ENCODE measurements around the gene KDM8. TPM values are rescaled to one million over a fixed set of nuclear protein-coding genes. Genes with fewer than 3 reads are reported as not detected.

The KDM8 gene
- total RNA-seq, 8 experiments from 2014 or later, result 2.1 to 9.9 (median 4.9) TPM

DNA sequence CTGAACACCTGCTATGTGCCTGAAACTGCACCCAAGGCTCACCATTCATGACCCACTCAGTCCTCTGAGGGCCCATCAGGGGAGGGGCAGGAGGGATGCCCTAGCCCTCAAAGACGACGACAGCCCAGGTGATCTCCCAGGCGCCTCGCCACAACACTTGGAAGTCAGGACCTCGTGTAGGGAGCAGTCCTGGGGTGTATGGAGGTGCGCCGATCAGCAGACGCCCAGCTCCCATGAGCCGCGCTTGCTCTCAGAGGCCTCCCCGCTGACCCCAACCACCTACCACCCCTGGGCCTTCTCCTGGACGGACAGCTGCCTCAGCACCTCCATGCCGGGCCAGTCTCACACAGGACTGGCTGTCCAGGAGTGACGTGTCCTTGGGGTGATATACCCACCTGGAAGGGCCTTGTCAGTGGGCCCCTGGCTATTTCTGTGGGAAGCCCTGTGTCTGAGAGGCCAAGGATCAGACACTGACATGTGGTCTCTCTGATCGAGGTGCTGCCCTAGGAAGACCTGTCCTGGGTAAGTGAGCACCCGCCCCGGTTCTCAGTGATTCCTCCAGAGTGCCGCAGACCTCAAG, 26.7 kb downstream of the KDM8 start:
- no peak for ATAC-seq (replicated peaks in 6 of 8)
- in situ Hi-C loops (cut with MboI; ENCODE audit: low pct_unique_long_range_greater_than_20kb in 2 of 9, low sequenced_read_pairs in 9 of 9, unreplicated experiment in 9 of 9), result loop anchor here in 3 of 9 experiments (10.0 to 25.0 kb wide), 3 partner anchors 55 to 232 kb away; no protein-coding TSS in a partner anchor
- no peak overlapping the region for H3K4me3 ChIP-seq
- peaks cover 0 to 9% of the 10 kb centered on the region in 2 donors for H3K4me1 ChIP-seq (replicated peaks in 1 of 2)
- 87 to 100% (median 92%) methylated on average over 1 to 4 of the region's 18 CpGs; no CpG with 5 or more reads in 7 of the 10 experiments for WGBS, 10 experiments
- H3K27ac ChIP-seq, result peak overlapping the region in 1 of 2 donors; percentile 74

DNA sequence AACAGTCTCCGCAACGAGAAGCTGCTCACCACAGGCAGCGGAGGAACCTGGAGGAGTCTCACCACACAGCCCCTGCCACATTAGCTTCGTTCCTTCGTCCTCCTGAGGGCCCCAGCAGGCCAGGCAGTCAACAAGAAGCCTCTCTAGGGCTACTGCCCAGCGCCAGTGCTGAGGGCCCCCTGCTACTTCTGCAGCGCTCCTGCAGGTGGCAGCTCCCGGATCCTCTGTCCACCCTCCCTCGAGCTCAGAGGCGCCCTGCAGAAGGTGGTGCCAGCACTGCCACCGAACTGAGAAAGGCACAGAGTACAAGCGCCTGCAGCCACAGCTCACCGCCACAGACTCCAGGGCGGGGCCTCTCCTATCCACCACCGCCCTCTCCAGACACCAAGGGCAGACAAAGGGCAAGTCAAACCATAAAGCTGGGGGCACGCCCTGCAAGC, 27.3 kb downstream of the KDM8 start:
- H3K4me3 ChIP-seq, result no peak overlapping the region
- H3K27ac ChIP-seq, result no peak overlapping the region
- ATAC-seq (replicated peaks in 6 of 8), result peak in 1 of 8 experiments; percentile 37
- H3K4me1 ChIP-seq (replicated peaks in 1 of 2), result peaks cover 0 to 12% of the 10 kb centered on the region in 2 donors
- 74 to 100% (median 98%) methylated on average over 1 to 8 of the region's 16 CpGs; no CpG with 5 or more reads in 5 of the 10 experiments for WGBS, 10 experiments
- in situ Hi-C loops (cut with MboI; ENCODE audit: low pct_unique_long_range_greater_than_20kb in 2 of 9, low sequenced_read_pairs in 9 of 9, unreplicated experiment in 9 of 9), result loop anchor here in 3 of 9 experiments (10.0 to 25.0 kb wide), 3 partner anchors 54 to 232 kb away; no protein-coding TSS in a partner anchor

DNA sequence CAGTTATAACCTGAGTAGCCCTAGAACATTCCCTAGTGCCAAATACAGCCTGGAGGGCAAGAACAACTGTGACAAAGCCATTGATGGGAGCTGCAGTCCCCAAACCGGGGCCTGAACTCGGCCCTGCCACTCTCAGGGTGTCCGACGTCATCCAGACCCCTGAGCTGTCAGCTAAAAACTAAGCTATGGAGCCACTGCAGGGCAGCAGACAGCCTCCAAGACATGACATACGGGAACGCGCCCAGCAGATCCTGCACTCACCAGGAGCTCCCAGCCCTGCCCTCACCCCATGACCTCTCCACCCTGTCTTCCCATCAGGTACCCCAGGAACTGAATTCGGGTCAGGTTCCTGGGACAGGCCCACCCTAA, 28.4 kb downstream of the KDM8 start:
- Histone ChIP-seq H3K27ac (no peak overlapping the region), H3K4me1 (replicated peaks in 1 of 2) (peaks cover 0 to 12% of the 10 kb centered on the region in 2 donors), H3K4me3 (no peak overlapping the region)
- in situ Hi-C loops (cut with MboI; ENCODE audit: low pct_unique_long_range_greater_than_20kb in 2 of 9, low sequenced_read_pairs in 9 of 9, unreplicated experiment in 9 of 9), result loop anchor here in 3 of 9 experiments (10.0 to 25.0 kb wide), 3 partner anchors 53 to 231 kb away; no protein-coding TSS in a partner anchor
- WGBS, 10 experiments, result 40 to 100% (median 95%) methylated on average over 1 to 7 of the region's 8 CpGs; no CpG with 5 or more reads in 7 of the 10 experiments
- ATAC-seq (replicated peaks in 6 of 8), result no peak

DNA sequence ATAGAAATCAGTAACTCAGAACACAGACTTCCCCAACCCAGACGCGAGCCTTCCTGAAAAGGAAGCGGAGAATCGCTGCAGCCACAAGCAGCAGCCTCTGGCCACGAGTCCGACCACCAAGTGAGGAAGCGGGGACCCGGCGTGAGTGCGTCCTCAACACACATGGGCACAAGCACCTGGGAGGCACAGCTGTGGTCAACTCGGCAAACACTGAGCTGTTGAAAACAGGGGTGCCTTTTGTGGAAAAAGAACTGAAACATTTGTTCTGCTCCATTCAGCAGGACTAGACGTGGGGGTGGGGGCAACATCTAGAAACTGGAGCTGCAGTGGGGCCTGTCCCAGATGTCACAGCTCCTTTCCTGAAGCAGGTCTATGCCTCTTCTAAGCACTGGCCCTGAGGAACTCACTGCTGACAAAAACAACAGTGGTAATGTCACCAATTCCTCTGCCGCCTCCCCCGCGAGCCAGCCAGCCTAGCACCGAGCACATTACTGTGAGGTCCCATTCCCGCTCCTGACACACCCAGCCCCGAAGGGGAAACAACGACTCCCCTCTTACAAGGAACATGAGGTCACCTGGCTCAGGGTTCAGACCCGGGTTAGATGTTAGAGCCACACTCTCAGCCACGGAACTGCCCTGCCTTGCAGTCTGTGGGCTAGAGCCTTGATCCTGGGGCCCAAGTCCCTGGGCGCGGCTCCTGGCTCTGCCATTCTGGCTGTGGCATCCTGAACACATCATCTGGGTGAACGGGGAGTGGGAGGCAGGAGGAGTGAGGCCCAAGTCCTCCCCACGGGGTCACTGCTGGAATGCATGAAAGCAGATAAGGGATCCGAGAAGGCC, 29.0 kb downstream of the KDM8 start:
- H3K27ac ChIP-seq, result no peak overlapping the region

DNA sequence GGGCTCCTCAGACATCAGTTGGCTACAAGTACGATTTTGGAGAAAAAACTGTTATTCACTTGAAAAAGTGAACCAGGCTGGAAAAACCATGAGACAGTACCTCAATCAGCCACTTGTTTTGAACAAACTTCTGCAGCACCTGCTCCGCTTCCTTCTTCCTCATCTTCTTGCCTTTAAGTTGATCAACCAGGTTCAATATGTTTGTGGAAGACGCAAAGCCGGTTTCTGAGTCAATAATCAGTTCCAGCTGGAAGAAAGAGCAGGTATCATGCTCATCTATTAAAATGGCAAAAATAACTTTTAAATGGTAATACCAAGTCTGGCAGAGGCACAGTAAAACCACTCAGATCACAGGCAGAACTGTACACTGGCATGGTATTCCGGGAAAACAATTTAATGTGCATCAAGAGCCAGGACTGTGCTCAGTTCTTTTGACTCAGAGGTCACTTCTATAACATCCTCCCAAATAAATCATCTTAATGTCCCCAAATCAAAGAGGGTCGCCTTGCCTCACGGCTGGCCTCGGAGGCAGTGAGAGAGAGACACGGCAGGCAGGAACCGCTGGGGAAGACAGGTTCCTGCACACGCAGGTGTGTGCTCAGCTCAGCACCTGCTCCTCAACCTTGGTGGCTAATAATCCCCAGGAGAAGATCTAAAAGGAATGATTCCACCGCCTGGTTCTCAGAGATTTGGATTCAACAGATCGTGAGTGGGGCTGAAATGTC, 29.7 kb downstream of the KDM8 start:
- peak in 1 of 8 experiments; percentile 27 for ATAC-seq (replicated peaks in 6 of 8)
- 61 to 100% (median 87%) methylated on average over 2 to 11 of the region's 13 CpGs; no CpG with 5 or more reads in 1 of the 10 experiments for WGBS, 10 experiments
- in situ Hi-C loops (cut with MboI; ENCODE audit: low pct_unique_long_range_greater_than_20kb in 2 of 9, low sequenced_read_pairs in 9 of 9, unreplicated experiment in 9 of 9), result loop anchor here in 3 of 9 experiments (10.0 to 25.0 kb wide), 3 partner anchors 52 to 229 kb away; no protein-coding TSS in a partner anchor

More for the DNA sequence above, 29.0 kb downstream of the KDM8 start:
- WGBS, 10 experiments, result 51 to 96% (median 87%) methylated on average over 1 to 15 of the region's 26 CpGs; no CpG with 5 or more reads in 3 of the 10 experiments
- Histone ChIP-seq H3K4me3 (no peak overlapping the region), H3K4me1 (replicated peaks in 1 of 2) (peaks cover 0 to 17% of the 10 kb centered on the region in 2 donors)
- ATAC-seq (replicated peaks in 6 of 8), result no peak
- in situ Hi-C loops (cut with MboI; ENCODE audit: low pct_unique_long_range_greater_than_20kb in 2 of 9, low sequenced_read_pairs in 9 of 9, unreplicated experiment in 9 of 9), result loop anchor here in 3 of 9 experiments (10.0 to 25.0 kb wide), 3 partner anchors 53 to 230 kb away; no protein-coding TSS in a partner anchor

DNA sequence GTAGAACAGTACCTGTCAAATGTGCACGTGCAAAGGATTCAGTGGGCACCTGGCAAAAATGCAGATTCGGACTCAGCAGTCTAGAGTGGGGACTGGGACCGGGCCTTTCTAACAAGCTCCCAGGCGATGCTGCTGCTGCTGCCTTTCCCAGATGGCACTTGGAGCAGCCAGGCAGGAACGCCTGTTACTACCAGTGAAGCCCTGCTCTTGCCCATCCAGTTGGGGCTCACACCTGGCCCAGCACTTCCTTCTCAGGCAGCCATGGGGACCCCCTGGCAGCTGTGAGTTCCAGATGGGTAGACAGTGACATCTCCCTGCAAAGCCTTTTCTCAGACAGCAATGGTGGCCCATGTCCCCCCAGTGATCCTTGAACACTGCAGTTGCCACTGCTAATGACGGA, 30.4 kb downstream of the KDM8 start:
- WGBS, 10 experiments, result 70 to 100% (median 96%) methylated on average over 1 to 4 of the region's 6 CpGs; no CpG with 5 or more reads in 2 of the 10 experiments
- Histone ChIP-seq H3K4me1 (replicated peaks in 1 of 2) (peaks cover 0 to 20% of the 10 kb centered on the region in 2 donors), H3K27ac (no peak overlapping the region), H3K4me3 (no peak overlapping the region)
- no peak for ATAC-seq (replicated peaks in 6 of 8)
- in situ Hi-C loops (cut with MboI; ENCODE audit: low pct_unique_long_range_greater_than_20kb in 2 of 9, low sequenced_read_pairs in 9 of 9, unreplicated experiment in 9 of 9), result loop anchor here in 3 of 9 experiments (10.0 to 25.0 kb wide), 3 partner anchors 51 to 229 kb away; no protein-coding TSS in a partner anchor

More for the DNA sequence above, 29.7 kb downstream of the KDM8 start:
- Histone ChIP-seq H3K27ac (no peak overlapping the region), H3K4me3 (no peak overlapping the region), H3K4me1 (replicated peaks in 1 of 2) (peaks cover 0 to 20% of the 10 kb centered on the region in 2 donors)

DNA sequence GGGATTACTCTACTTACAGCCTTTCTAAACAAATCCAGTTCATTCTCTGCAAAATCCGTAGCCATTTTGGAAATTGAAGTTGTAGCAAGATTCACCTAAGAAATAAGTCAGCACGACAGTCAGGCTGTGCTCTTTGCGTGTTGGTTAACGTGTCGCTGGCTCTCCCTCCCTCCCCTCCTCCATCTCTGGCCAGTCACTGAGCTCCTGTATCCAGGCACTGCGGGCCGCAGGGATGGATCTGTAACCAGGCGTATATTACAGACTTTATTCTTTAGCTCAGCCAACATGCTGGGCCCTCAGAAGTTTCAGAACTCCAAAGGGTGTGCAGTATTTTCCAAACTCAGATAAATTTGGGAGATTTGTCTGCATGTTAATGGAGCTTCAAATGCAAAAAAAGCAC, 30.8 kb downstream of the KDM8 start:
- peaks cover 0 to 17% of the 10 kb centered on the region in 2 donors for H3K4me1 ChIP-seq (replicated peaks in 1 of 2)
- in situ Hi-C loops (cut with MboI; ENCODE audit: low pct_unique_long_range_greater_than_20kb in 2 of 9, low sequenced_read_pairs in 9 of 9, unreplicated experiment in 9 of 9), result loop anchor here in 3 of 9 experiments (10.0 to 25.0 kb wide), 3 partner anchors 51 to 228 kb away; no protein-coding TSS in a partner anchor
- WGBS, 10 experiments, result 17 to 94% (median 87%) methylated on average over 1 to 7 of the region's 8 CpGs; no CpG with 5 or more reads in 2 of the 10 experiments
- ATAC-seq (replicated peaks in 6 of 8), result no peak
- H3K27ac ChIP-seq, result no peak overlapping the region
- no peak overlapping the region for H3K4me3 ChIP-seq

DNA sequence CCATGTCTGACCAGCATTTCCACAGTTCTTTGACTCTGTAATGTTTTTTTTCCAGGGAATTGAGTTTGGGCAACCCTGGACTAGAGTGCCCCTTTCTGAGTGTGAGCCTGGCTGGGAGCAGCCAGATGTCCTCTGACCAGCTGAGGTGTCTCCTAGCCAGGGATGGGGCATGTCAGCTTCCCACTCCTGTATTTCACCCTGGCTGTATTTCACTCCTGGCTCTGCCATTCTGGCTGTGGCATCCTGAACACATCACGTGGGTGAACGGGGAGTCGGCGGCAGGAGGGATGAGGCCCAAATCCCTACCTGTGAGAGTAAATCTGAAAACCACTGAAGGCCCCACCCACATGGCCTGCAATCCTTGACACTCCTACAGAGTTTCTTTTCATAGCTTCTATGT, 31.3 kb downstream of the KDM8 start:
- WGBS, 10 experiments, result 20 to 70% (median 42%) methylated on average over 2 to 4 of the region's 4 CpGs; no CpG with 5 or more reads in 3 of the 10 experiments
- Histone ChIP-seq H3K4me1 (replicated peaks in 1 of 2) (peaks cover 0 to 13% of the 10 kb centered on the region in 2 donors), H3K4me3 (no peak overlapping the region), H3K27ac (no peak overlapping the region)
- no peak for ATAC-seq (replicated peaks in 6 of 8)
- in situ Hi-C loops (cut with MboI; ENCODE audit: low pct_unique_long_range_greater_than_20kb in 2 of 9, low sequenced_read_pairs in 9 of 9, unreplicated experiment in 9 of 9), result loop anchor here in 3 of 9 experiments (10.0 to 25.0 kb wide), 3 partner anchors 50 to 228 kb away; no protein-coding TSS in a partner anchor

DNA sequence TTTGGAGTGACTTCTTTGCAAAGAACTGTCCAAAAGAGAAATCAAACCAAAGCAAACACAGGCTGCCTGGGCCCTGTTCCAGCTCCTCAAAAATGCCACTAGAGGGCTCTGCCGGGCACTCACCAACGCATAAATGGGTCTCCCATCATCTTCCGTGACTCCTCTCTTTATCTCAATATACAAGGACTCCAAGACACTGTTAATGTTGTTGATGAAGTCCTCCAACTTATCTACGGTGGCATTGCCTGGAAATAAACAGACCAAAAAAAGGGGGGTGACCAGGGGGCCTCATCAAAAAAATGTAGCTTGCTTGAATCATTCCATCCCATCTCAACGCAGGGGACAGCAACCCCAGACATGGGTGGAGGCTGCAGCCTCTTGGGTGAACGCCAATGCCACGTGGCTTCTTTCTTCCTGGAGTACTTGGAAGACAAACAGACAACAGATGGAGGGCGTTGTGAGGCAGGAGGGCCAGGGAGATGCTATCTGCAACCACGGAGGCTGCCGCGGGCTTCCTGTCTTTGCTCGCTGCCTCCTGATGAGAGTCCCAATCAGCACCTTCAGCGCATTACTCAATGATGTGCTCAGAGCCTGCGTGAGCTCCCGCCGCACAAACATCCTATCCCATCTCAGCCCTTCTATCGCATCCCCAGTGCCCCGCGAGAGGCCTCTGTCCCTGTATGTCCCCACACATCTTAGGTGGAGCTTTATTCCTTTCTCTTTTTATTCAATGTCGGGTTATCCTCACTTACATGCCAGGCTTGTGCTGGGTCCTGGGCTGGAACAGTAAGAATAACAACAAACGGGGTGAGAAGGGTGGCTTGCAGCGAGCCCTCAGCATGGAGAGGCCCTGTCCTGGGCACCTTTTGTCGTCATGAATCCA, 32.0 kb downstream of the KDM8 start:
- peak; percentile 62 to 96 (median 87) for ATAC-seq (replicated peaks in 6 of 8)
- H3K4me1 ChIP-seq (replicated peaks in 1 of 2), result peaks cover 0 to 11% of the 10 kb centered on the region in 2 donors
- in situ Hi-C loops (cut with MboI; ENCODE audit: low pct_unique_long_range_greater_than_20kb in 2 of 9, low sequenced_read_pairs in 9 of 9, unreplicated experiment in 9 of 9), result loop anchor here in 3 of 9 experiments (10.0 to 25.0 kb wide), 3 partner anchors 50 to 227 kb away; no protein-coding TSS in a partner anchor
- no peak overlapping the region for H3K4me3 ChIP-seq
- no peak overlapping the region for H3K27ac ChIP-seq
- WGBS, 10 experiments, result 0 to 76% (median 39%) methylated on average over 1 to 16 of the region's 23 CpGs

DNA sequence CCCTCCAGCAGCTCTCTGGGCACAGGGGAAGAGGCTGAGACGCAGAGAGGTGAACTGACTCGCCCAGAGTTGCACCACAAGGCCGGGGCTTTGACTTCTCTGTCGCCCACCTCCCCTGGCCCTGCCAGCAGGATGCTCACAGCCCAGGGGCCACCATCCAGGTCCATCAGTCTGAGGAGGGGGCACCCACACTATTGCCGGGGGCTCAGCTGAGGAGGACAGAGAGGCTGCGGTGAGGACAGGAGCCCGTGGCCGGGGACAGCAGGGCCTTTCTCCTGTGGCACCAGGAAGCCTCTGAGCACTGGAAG, 32.6 kb downstream of the KDM8 start:
- ATAC-seq (replicated peaks in 6 of 8), result no peak
- in situ Hi-C loops (cut with MboI; ENCODE audit: low pct_unique_long_range_greater_than_20kb in 2 of 9, low sequenced_read_pairs in 9 of 9, unreplicated experiment in 9 of 9), result loop anchor here in 3 of 9 experiments (10.0 to 25.0 kb wide), 3 partner anchors 49 to 226 kb away; no protein-coding TSS in a partner anchor
- Histone ChIP-seq H3K4me1 (replicated peaks in 1 of 2) (peaks cover 0 to 11% of the 10 kb centered on the region in 2 donors), H3K4me3 (no peak overlapping the region), H3K27ac (no peak overlapping the region)
- 88 to 100% (median 100%) methylated on average over 2 to 3 of the region's 8 CpGs; no CpG with 5 or more reads in 6 of the 10 experiments for WGBS, 10 experiments

DNA sequence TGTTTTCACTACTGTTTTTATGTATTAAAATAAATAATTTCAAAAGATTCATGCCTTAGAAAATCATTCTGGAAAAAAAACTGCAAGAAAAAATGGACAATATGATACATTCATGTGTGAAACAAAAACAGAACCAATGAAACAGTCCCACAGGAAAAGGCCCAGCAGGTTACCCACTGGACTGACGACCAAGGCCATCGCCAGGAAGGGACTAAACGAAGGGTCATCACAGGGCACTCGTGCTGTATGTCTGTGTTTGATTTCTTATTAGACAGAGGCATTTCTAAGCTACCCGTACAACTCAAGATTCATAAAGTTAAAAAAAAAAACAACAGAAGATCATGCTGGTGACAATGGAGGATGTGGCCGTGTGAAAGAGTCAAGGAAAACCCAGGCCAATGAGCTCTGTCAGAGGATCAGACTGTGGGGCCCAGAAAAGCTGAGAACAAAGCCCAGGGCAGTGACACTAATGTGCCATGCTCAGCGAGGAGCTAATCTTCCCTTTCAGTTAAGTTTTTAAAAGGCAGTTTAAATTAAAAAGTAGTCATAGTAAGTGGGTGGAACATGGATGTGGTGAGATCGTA, 33.4 kb downstream of the KDM8 start:
- in situ Hi-C loops (cut with MboI; ENCODE audit: low pct_unique_long_range_greater_than_20kb in 2 of 9, low sequenced_read_pairs in 9 of 9, unreplicated experiment in 9 of 9), result loop anchor here in 3 of 9 experiments (10.0 to 25.0 kb wide), 3 partner anchors 48 to 226 kb away; no protein-coding TSS in a partner anchor
- peaks cover 0 to 11% of the 10 kb centered on the region in 2 donors for H3K4me1 ChIP-seq (replicated peaks in 1 of 2)
- H3K4me3 ChIP-seq, result no peak overlapping the region
- H3K27ac ChIP-seq, result no peak overlapping the region
- WGBS, 10 experiments, result 60 to 95% (median 78%) methylated on average over 1 to 7 of the region's 8 CpGs
- peak in 3 of 8 experiments; percentile 23 to 49 (median 30) for ATAC-seq (replicated peaks in 6 of 8)
